NCI-H1092 (cell line): ENCODE measurements around the gene EYA3.

Source experiments
- DNase-seq: peaks from one replicate; lab custom pipeline; 2025; lab: John Stamatoyannopoulos, UW

The EYA3 gene

GRCh38 chr1:28071813-28072212 is 16.6 kb downstream of the EYA3 start:
- no peak for DNase-seq

GRCh38 chr1:28070725-28071593 is 17.5 kb downstream of the EYA3 start:
- no peak for DNase-seq

- DNase-seq = no peak
These were observed 20.8 kb downstream of the EYA3 start for GRCh38 chr1:28067523-28068090.

GRCh38 chr1:28066393-28067154 is 21.8 kb downstream of the EYA3 start:
- DNase-seq = no peak

- no peak for DNase-seq
These were observed 24.3 kb downstream of the EYA3 start for GRCh38 chr1:28064064-28064463.

- no peak for DNase-seq
These were observed 25.6 kb downstream of the EYA3 start for GRCh38 chr1:28062806-28063205.

GRCh38 chr1:28058971-28059878 is 29.2 kb downstream of the EYA3 start:
- DNase-seq = no peak

- DNase-seq = peak; percentile 73
These were observed 30.2 kb downstream of the EYA3 start for GRCh38 chr1:28058168-28058567.

GRCh38 chr1:28056129-28056925 is 32.1 kb downstream of the EYA3 start:
- DNase-seq = peak; percentile 4

GRCh38 chr1:28050776-28051175 is 37.6 kb downstream of the EYA3 start:
- DNase-seq = no peak

- no peak for DNase-seq
These were observed 41.7 kb downstream of the EYA3 start for GRCh38 chr1:28046716-28047115.

- no peak for DNase-seq
These were observed 42.6 kb downstream of the EYA3 start for GRCh38 chr1:28045777-28046176.

- DNase-seq = no peak
These were observed 44.0 kb downstream of the EYA3 start for GRCh38 chr1:28044399-28044798.

- DNase-seq = no peak
These were observed 49.1 kb downstream of the EYA3 start for GRCh38 chr1:28039341-28039740.

- no peak for DNase-seq
These were observed 50.5 kb downstream of the EYA3 start for GRCh38 chr1:28037946-28038345.

- DNase-seq = no peak
These were observed 51.2 kb downstream of the EYA3 start for GRCh38 chr1:28037206-28037605.

- no peak for DNase-seq
These were observed 52.0 kb downstream of the EYA3 start for GRCh38 chr1:28036431-28036830.

GRCh38 chr1:28035420-28035819 is 53.0 kb downstream of the EYA3 start:
- no peak for DNase-seq

- DNase-seq = no peak
These were observed 56.1 kb downstream of the EYA3 start for GRCh38 chr1:28032281-28032680.

GRCh38 chr1:28031173-28031572 is 57.2 kb downstream of the EYA3 start:
- DNase-seq = no peak
